IPS-18a (cell line): ENCODE data around the gene COL13A1.

Source experiments
- H3K27ac ChIP-seq: one replicate; pipeline ENCODE4 v1.5.1; 2013; ENCODE audit warnings: low read length
- H3K27me3 ChIP-seq: one replicate; pipeline ENCODE4 v1.6.1; 2013; ENCODE audit warnings: mild to moderate bottlenecking, low read length; ENCODE audit not compliant: control insufficient read depth, insufficient read depth
- H3K36me3 ChIP-seq: one replicate; pipeline ENCODE4 v1.6.1; 2013; ENCODE audit warnings: low read depth, low read length; ENCODE audit not compliant: control insufficient read depth
- H3K4me1 ChIP-seq: one replicate; pipeline ENCODE4 v1.6.1; 2013; ENCODE audit warnings: low read depth, low read length; ENCODE audit not compliant: control insufficient read depth
- H3K4me3 ChIP-seq: one replicate; pipeline ENCODE4 v1.5.1; 2013; ENCODE audit warnings: low read length
- H3K9ac ChIP-seq: one replicate; pipeline ENCODE4 v1.6.1; 2013; ENCODE audit warnings: mild to moderate bottlenecking, low read length, moderate library complexity
- H3K9me3 ChIP-seq: one replicate; pipeline ENCODE4 v1.6.1; 2013; ENCODE audit warnings: low read depth, low read length; ENCODE audit not compliant: control insufficient read depth

Gene COL13A1

GRCh38 chr10:69958556-69958902 lies 156.8 kb downstream of the COL13A1 start:
- Histone ChIP-seq H3K9me3 (no peaks in the 10 kb centered on the region), H3K4me1 (no peaks in the 10 kb centered on the region), H3K4me3 (no peak overlapping the region), H3K27ac (no peak overlapping the region), H3K27me3 (no peaks in the 10 kb centered on the region), H3K9ac (no peak overlapping the region), H3K36me3 (no peaks in the 10 kb centered on the region)

DNA sequence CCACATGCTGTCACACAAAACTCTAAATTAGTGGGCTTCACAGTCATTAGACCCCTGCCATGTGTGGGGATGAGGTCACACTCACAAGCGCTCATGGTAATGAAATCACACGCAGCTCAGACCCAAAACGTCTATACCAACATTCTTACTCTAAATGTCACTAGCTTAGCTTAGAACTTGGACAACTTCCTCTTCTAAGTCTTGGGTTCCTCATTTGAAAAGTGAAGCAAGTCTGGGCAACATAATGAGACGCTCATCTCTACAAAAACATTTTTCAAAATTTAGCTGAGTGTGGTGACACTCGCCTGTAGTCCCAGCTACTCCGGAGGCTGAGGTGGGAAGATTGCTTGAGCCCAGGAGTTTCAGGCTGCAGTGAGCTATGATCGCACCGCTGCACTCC lies 158.2 kb downstream of the COL13A1 start:
- Histone ChIP-seq H3K4me1 (no peaks in the 10 kb centered on the region), H3K36me3 (no peaks in the 10 kb centered on the region), H3K9ac (no peak overlapping the region), H3K9me3 (no peaks in the 10 kb centered on the region), H3K27ac (no peak overlapping the region), H3K4me3 (no peak overlapping the region), H3K27me3 (no peaks in the 10 kb centered on the region)

DNA sequence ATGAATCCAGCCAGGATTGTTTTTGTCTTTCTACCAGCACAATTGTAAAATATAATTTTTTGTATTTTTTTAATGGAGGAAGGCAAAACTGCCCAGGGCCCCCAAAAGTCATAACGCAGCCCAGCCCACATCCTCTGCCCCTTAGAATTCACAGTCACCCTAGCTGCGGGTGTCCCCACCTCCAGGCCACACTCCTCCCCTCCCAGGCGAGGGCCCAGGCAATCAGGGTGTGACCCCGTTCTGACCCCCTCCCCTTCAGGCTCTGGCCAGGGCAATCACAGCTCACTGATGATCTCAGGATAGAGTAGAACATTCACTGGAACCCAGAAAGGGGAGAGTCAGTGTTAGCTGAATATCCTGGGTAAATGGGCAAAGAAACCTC lies 158.9 kb downstream of the COL13A1 start:
- no peak overlapping the region for H3K9ac ChIP-seq
- no peak overlapping the region for H3K27ac ChIP-seq
- H3K4me1 ChIP-seq, result no peaks in the 10 kb centered on the region
- H3K36me3 ChIP-seq, result no peaks in the 10 kb centered on the region
- no peaks in the 10 kb centered on the region for H3K9me3 ChIP-seq
- no peaks in the 10 kb centered on the region for H3K27me3 ChIP-seq
- H3K4me3 ChIP-seq, result no peak overlapping the region

- Histone ChIP-seq H3K36me3 (no peaks in the 10 kb centered on the region), H3K4me1 (no peaks in the 10 kb centered on the region), H3K4me3 (no peak overlapping the region), H3K9me3 (no peaks in the 10 kb centered on the region), H3K27me3 (no peaks in the 10 kb centered on the region), H3K27ac (no peak overlapping the region), H3K9ac (no peak overlapping the region)
These were observed 159.5 kb downstream of the COL13A1 start for GRCh38 chr10:69960988-69961880.

DNA sequence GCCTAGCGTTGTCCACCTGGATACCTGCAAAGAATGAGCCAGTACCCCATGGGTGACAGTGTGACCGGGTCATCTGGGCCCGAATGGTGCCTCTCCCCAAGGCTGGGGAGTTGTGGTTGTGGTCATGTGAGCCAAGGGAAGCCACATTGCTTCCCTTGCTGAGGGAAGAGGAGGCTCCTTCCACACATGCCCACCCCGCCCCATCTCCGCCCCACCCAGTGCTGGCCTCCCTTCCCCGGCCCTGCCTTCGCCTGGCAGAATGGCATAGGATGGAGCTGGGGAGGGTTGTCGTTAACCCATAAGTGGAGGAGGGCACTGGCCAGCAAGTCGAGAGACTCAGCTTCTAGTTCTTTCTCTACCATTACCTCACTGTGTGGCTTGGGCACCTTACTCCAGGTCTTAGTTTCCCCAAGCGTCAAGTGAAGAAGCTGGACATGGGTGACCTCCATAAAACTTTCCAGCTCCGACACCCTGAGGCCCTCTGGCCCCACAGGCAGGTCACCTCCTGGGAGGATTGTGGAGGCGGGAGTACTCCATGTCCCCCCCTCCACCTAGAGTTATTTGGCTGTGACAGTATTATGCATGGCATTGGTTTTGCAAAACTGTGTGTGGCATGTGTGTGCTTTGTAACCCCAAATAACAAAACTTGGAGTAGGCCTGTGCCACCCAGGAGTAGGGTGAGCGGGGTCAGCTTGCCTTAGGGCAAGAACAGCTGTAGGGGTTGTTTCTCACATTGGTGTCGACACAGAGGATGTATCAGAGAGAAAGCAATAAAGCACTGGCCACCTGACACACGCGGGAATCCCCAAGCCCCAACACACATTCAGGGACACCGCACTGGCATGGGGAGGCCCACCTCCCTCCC lies 160.4 kb downstream of the COL13A1 start:
- Histone ChIP-seq H3K27ac (no peak overlapping the region), H3K9ac (no peak overlapping the region), H3K4me1 (no peaks in the 10 kb centered on the region), H3K36me3 (no peaks in the 10 kb centered on the region), H3K9me3 (no peaks in the 10 kb centered on the region), H3K27me3 (no peaks in the 10 kb centered on the region), H3K4me3 (no peak overlapping the region)

DNA sequence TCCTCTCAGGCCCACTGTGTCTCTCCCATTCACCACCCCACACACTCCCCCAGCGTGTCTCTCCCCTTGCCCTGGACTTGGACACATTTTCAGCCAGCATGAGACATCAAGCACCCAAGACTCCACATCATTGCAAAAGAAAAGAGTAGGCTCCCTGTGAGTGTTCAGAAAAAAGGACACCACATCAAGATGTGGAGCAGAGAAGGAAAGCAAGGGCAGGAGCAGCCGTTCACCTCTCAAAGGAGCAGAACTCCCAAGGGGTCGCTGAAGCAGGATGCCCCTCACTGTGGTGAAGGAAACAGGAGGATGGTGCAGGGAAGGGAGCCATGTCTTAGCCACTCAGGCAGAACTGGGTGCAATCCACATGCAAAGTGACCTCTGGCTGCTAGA lies 161.0 kb downstream of the COL13A1 start:
- no peak overlapping the region for H3K9ac ChIP-seq
- H3K9me3 ChIP-seq, result no peaks in the 10 kb centered on the region
- no peaks in the 10 kb centered on the region for H3K4me1 ChIP-seq
- H3K4me3 ChIP-seq, result no peak overlapping the region
- H3K27ac ChIP-seq, result no peak overlapping the region
- H3K27me3 ChIP-seq, result no peaks in the 10 kb centered on the region
- H3K36me3 ChIP-seq, result no peaks in the 10 kb centered on the region

- Histone ChIP-seq H3K4me1 (no peaks in the 10 kb centered on the region), H3K36me3 (no peaks in the 10 kb centered on the region), H3K9me3 (no peaks in the 10 kb centered on the region), H3K27me3 (no peaks in the 10 kb centered on the region), H3K4me3 (no peak overlapping the region), H3K9ac (no peak overlapping the region), H3K27ac (no peak overlapping the region)
These were observed 161.6 kb downstream of the COL13A1 start for GRCh38 chr10:69963178-69963834.

- H3K9me3 ChIP-seq, result no peaks in the 10 kb centered on the region
- H3K27me3 ChIP-seq, result no peaks in the 10 kb centered on the region
- no peak overlapping the region for H3K9ac ChIP-seq
- no peaks in the 10 kb centered on the region for H3K36me3 ChIP-seq
- no peak overlapping the region for H3K4me3 ChIP-seq
- no peak overlapping the region for H3K27ac ChIP-seq
- peaks cover 2% of the 10 kb centered on the region for H3K4me1 ChIP-seq
These were observed 162.4 kb downstream of the COL13A1 start for GRCh38 chr10:69963835-69964710.

GRCh38 chr10:69965086-69965485 lies 163.4 kb downstream of the COL13A1 start:
- H3K9me3 ChIP-seq, result no peaks in the 10 kb centered on the region
- no peak overlapping the region for H3K4me3 ChIP-seq
- H3K27ac ChIP-seq, result no peak overlapping the region
- no peak overlapping the region for H3K9ac ChIP-seq
- H3K4me1 ChIP-seq, result peaks cover 5% of the 10 kb centered on the region
- H3K36me3 ChIP-seq, result no peaks in the 10 kb centered on the region
- H3K27me3 ChIP-seq, result no peaks in the 10 kb centered on the region

GRCh38 chr10:69965919-69966662 lies 164.4 kb downstream of the COL13A1 start:
- Histone ChIP-seq H3K4me3 (no peak overlapping the region), H3K9me3 (no peaks in the 10 kb centered on the region), H3K9ac (no peak overlapping the region), H3K4me1 (peaks cover 5% of the 10 kb centered on the region), H3K27ac (no peak overlapping the region), H3K27me3 (no peaks in the 10 kb centered on the region), H3K36me3 (no peaks in the 10 kb centered on the region)
